ENCODE measurements around the gene SLC16A2. TPM values are rescaled to one million over a fixed set of nuclear protein-coding genes. Genes with fewer than 3 reads are reported as not detected.
A peak's percentile ranks its signal among the peaks of the same experiment; 100 is the strongest.
"Not testable (repeated sequence)": the region's sequence is repeated elsewhere in the genome, so short reads cannot be mapped to it uniquely, and the experiment has no call there.

Gene SLC16A2
- total RNA-seq, 1 donor from 2014 or later = 18.3 TPM

- TF ChIP-seq, protein P1, sequence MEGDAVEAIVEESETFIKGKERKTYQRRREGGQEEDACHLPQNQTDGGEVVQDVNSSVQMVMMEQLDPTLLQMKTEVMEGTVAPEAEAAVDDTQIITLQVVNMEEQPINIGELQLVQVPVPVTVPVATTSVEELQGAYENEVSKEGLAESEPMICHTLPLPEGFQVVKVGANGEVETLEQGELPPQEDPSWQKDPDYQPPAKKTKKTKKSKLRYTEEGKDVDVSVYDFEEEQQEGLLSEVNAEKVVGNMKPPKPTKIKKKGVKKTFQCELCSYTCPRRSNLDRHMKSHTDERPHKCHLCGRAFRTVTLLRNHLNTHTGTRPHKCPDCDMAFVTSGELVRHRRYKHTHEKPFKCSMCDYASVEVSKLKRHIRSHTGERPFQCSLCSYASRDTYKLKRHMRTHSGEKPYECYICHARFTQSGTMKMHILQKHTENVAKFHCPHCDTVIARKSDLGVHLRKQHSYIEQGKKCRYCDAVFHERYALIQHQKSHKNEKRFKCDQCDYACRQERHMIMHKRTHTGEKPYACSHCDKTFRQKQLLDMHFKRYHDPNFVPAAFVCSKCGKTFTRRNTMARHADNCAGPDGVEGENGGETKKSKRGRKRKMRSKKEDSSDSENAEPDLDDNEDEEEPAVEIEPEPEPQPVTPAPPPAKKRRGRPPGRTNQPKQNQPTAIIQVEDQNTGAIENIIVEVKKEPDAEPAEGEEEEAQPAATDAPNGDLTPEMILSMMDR (IDR thresholded peaks at IDR 0.05) = no peak
- no peak for DNase-seq (ENCODE audit: low spot score)
- no peaks in the 10 kb centered on the region for H3K36me3 Mint-ChIP-seq (ENCODE audit: low read depth)
- peaks cover 19% of the 10 kb centered on the region for H3K4me1 Mint-ChIP-seq (ENCODE audit: low read depth)
- no peak overlapping the region for H3K27ac Mint-ChIP-seq (ENCODE audit: unreplicated experiment)
- no peak overlapping the region for H3K4me3 Mint-ChIP-seq (ENCODE audit: unreplicated experiment)
- no peaks in the 10 kb centered on the region for H3K27me3 Mint-ChIP-seq (ENCODE audit: low read depth)
- H3K9me3 Mint-ChIP-seq (ENCODE audit: low read depth) = peaks cover 4% of the 10 kb centered on the region
These were observed 28.6 kb downstream of the SLC16A2 start for GRCh38 chrX:74449937-74450330.

DNA sequence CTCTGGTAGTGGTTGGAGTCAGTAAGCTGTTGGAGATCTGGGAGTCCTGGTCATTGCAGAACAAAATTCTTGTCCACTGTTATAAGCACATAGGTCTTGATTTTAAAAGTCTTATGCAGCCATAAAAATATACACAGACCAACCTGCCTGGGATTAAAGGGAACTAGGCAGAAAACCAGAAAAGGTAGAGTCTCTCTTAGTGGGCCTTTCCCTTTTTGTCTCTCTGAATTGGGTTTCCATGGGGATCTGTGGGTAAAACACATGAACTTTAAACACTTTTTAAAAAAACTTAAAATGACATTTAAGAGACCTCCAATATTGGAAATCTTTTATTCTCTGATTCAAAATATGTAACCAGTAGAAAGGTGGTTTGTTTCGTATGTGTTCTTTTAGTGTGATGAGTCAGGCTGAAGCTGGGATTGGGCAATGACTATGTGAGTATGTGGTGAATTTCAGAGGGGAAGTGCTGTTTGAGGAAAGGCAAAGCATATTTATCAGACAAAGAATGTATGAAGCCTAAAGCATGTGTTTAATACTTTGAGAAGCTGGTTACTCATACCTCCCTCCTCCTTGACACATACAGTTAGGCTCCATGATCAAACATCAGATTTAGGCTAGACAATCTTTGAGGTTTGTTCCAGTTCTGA lies 29.6 kb downstream of the SLC16A2 start:
- peaks cover 19% of the 10 kb centered on the region for H3K4me1 Mint-ChIP-seq (ENCODE audit: low read depth)
- no peak for DNase-seq (ENCODE audit: low spot score)
- H3K9me3 Mint-ChIP-seq (ENCODE audit: low read depth) = peaks cover 4% of the 10 kb centered on the region
- no peaks in the 10 kb centered on the region for H3K36me3 Mint-ChIP-seq (ENCODE audit: low read depth)
- H3K27me3 Mint-ChIP-seq (ENCODE audit: low read depth) = no peaks in the 10 kb centered on the region
- peak overlapping the region; percentile 43 for H3K27ac Mint-ChIP-seq (ENCODE audit: unreplicated experiment)
- no peak overlapping the region for H3K4me3 Mint-ChIP-seq (ENCODE audit: unreplicated experiment)
- TF ChIP-seq, protein P1 (IDR thresholded peaks at IDR 0.05) = no peak

DNA sequence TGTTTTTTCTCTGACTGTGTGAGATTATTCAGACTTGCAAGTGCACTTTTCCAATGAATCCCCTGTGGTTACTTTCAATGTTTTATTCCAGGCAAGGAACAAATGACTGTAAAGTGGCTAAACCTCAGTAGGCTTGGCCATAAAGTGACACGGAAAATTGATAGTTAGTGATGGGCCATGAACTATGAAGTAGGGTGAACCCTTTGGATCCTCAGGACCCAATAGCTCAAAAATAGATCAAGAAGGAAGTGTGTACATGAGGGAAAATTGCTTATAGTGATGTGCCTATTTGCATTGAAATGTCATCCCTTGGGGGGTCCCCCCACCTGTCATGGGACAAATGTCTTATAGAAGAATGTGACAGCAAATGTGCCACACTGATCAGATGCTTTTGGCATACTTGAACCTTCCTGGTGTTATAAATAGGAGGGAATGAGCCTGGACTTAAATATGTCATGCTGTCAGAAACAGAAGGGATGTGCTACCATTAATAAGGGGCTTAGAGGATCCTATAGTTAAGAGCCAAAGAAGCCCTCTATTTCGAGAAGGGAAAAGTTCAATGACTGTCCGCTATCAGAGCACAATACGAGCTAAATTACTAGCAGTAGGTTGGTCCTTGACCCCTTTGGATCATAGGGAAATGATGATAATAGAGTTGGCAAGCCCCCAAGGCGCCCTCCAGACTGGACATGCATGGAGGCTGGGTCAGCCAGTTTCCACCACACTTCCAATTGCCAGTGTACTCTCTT lies 30.3 kb downstream of the SLC16A2 start:
- Mint-ChIP-seq H3K27ac (ENCODE audit: unreplicated experiment) (peak overlapping the region; percentile 43), H3K4me3 (ENCODE audit: unreplicated experiment) (no peak overlapping the region), H3K36me3 (ENCODE audit: low read depth) (no peaks in the 10 kb centered on the region), H3K27me3 (ENCODE audit: low read depth) (no peaks in the 10 kb centered on the region), H3K4me1 (ENCODE audit: low read depth) (peaks cover 19% of the 10 kb centered on the region), H3K9me3 (ENCODE audit: low read depth) (peaks cover 4% of the 10 kb centered on the region)
- TF ChIP-seq, protein P1 (IDR thresholded peaks at IDR 0.05) = no peak
- no peak for DNase-seq (ENCODE audit: low spot score)

- H3K4me1 Mint-ChIP-seq (ENCODE audit: low read depth) = peaks cover 19% of the 10 kb centered on the region
- no peak overlapping the region for H3K27ac Mint-ChIP-seq (ENCODE audit: unreplicated experiment)
- H3K36me3 Mint-ChIP-seq (ENCODE audit: low read depth) = no peaks in the 10 kb centered on the region
- TF ChIP-seq, protein P1 (IDR thresholded peaks at IDR 0.05) = no peak
- no peak overlapping the region for H3K4me3 Mint-ChIP-seq (ENCODE audit: unreplicated experiment)
- no peaks in the 10 kb centered on the region for H3K27me3 Mint-ChIP-seq (ENCODE audit: low read depth)
- peaks cover 4% of the 10 kb centered on the region for H3K9me3 Mint-ChIP-seq (ENCODE audit: low read depth)
- DNase-seq (ENCODE audit: low spot score) = no peak
These were observed 30.8 kb downstream of the SLC16A2 start for GRCh38 chrX:74452199-74452481.

GRCh38 chrX:74453178-74453577 lies 31.9 kb downstream of the SLC16A2 start:
- TF ChIP-seq, protein P1 (IDR thresholded peaks at IDR 0.05) = no peak
- Mint-ChIP-seq H3K36me3 (ENCODE audit: low read depth) (no peaks in the 10 kb centered on the region), H3K4me3 (ENCODE audit: unreplicated experiment) (no peak overlapping the region), H3K27me3 (ENCODE audit: low read depth) (no peaks in the 10 kb centered on the region), H3K27ac (ENCODE audit: unreplicated experiment) (no peak overlapping the region), H3K9me3 (ENCODE audit: low read depth) (peaks cover 4% of the 10 kb centered on the region), H3K4me1 (ENCODE audit: low read depth) (peaks cover 19% of the 10 kb centered on the region)
- no peak for DNase-seq (ENCODE audit: low spot score)

- not testable (repeated sequence) for H3K36me3 Mint-ChIP-seq (ENCODE audit: low read depth); H3K27ac Mint-ChIP-seq (ENCODE audit: unreplicated experiment); H3K9me3 Mint-ChIP-seq (ENCODE audit: low read depth); DNase-seq (ENCODE audit: low spot score); H3K27me3 Mint-ChIP-seq (ENCODE audit: low read depth); H3K4me3 Mint-ChIP-seq (ENCODE audit: unreplicated experiment)
- H3K4me1 Mint-ChIP-seq (ENCODE audit: low read depth) = peaks cover 25% of the 10 kb centered on the region
These were observed 32.9 kb downstream of the SLC16A2 start for GRCh38 chrX:74454233-74454632.

Measured in chondrocyte (in vitro differentiated cells).